OCI-LY7 (cell line): ENCODE results near the gene RRAS.

Experiments used
- EZH2phosphoT487 ChIP-seq: fragments of 200-600 bp; sonication (generic); IDR thresholded peaks from 2 replicates; pipeline ENCODE4 v1.6.1; 2018; ENCODE audit warnings: low read depth, borderline replicate concordance, mild to moderate bottlenecking, mixed run types, antibody characterized with exemption, low read length, moderate library complexity, mixed read lengths
- TF ChIP-seq, protein P1 (sequence below): fragments of 200-600 bp; sonication (generic); conservative IDR thresholded peaks from 2 replicates; pipeline ENCODE4 v1.5.1; 2014; ENCODE audit warnings: mild to moderate bottlenecking, antibody characterized with exemption, low read length, moderate library complexity, mixed read lengths

DNA sequence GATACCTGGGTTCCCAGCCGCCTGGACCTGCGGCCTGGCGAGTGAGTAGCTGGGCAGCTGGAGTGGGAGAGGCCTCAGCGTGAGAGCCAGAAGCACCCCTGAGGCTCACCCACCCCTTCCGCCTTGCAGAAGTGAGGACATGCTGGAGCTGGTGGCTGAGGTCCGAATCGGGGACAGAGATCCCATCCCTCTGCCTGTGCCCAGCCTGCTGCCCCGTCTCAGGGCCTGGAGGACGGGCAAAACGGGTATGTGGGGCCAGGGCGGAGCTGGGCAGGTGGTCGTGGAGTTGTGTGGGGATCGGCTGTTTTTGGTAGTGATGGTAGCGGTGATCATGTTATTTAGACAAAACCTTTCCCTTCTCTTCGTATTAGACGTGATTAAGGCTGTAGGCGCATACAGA, 6.6 kb upstream of the RRAS start:
- TF ChIP-seq, protein P1, sequence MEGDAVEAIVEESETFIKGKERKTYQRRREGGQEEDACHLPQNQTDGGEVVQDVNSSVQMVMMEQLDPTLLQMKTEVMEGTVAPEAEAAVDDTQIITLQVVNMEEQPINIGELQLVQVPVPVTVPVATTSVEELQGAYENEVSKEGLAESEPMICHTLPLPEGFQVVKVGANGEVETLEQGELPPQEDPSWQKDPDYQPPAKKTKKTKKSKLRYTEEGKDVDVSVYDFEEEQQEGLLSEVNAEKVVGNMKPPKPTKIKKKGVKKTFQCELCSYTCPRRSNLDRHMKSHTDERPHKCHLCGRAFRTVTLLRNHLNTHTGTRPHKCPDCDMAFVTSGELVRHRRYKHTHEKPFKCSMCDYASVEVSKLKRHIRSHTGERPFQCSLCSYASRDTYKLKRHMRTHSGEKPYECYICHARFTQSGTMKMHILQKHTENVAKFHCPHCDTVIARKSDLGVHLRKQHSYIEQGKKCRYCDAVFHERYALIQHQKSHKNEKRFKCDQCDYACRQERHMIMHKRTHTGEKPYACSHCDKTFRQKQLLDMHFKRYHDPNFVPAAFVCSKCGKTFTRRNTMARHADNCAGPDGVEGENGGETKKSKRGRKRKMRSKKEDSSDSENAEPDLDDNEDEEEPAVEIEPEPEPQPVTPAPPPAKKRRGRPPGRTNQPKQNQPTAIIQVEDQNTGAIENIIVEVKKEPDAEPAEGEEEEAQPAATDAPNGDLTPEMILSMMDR: no peak
- TF ChIP-seq EZH2phosphoT487: no peak
